RKO (cell line): ENCODE data around the gene MADD.
"Not testable (repeated sequence)": the region's sequence is repeated elsewhere in the genome, so short reads cannot be mapped to it uniquely, and the experiment has no call there.

Experiments used
- DNase-seq: peaks from one replicate; pipeline ENCODE4 v3.0.0-alpha.2; 2016; ENCODE audit warnings: low spot score

The MADD gene

GRCh38 chr11:47274495-47275235 lies 4.7 kb downstream of the MADD start:
- no peak for DNase-seq

- DNase-seq = no peak
These were observed 7.0 kb downstream of the MADD start for GRCh38 chr11:47276923-47277322.

GRCh38 chr11:47278058-47278457 lies 8.1 kb downstream of the MADD start:
- no peak for DNase-seq

- DNase-seq = no peak
These were observed 8.8 kb downstream of the MADD start for GRCh38 chr11:47278769-47279168.

GRCh38 chr11:47280099-47280498 lies 10.2 kb downstream of the MADD start:
- DNase-seq = no peak

- DNase-seq = no peak
These were observed 10.9 kb downstream of the MADD start for GRCh38 chr11:47280860-47281259.

GRCh38 chr11:47282462-47282861 lies 12.5 kb downstream of the MADD start:
- DNase-seq = no peak

GRCh38 chr11:47284151-47284550 lies 14.2 kb downstream of the MADD start:
- no peak for DNase-seq

GRCh38 chr11:47285969-47286770 lies 16.2 kb downstream of the MADD start:
- no peak for DNase-seq

- DNase-seq = no peak
These were observed 18.1 kb downstream of the MADD start for GRCh38 chr11:47288066-47288465.

GRCh38 chr11:47289856-47290255 lies 19.9 kb downstream of the MADD start:
- no peak for DNase-seq

- DNase-seq = no peak
These were observed 25.5 kb downstream of the MADD start for GRCh38 chr11:47295385-47295784.

- no peak for DNase-seq
These were observed 26.1 kb downstream of the MADD start for GRCh38 chr11:47296045-47296444.

- no peak for DNase-seq
These were observed 29.1 kb downstream of the MADD start for GRCh38 chr11:47299078-47299477.

- DNase-seq = no peak
These were observed 32.9 kb downstream of the MADD start for GRCh38 chr11:47302853-47303252.

- no peak for DNase-seq
These were observed 36.0 kb downstream of the MADD start for GRCh38 chr11:47305734-47306483.

GRCh38 chr11:47306484-47306844 lies 36.5 kb downstream of the MADD start:
- DNase-seq = no peak

- no peak for DNase-seq
These were observed 38.3 kb downstream of the MADD start for GRCh38 chr11:47308050-47308823.

- DNase-seq = no peak
These were observed 45.1 kb downstream of the MADD start for GRCh38 chr11:47314992-47315391.

- DNase-seq = not testable (repeated sequence)
These were observed 46.6 kb downstream of the MADD start for GRCh38 chr11:47316501-47316900.

- DNase-seq = no peak
These were observed 47.3 kb downstream of the MADD start for GRCh38 chr11:47317064-47317828.
